A673 (cell line): ENCODE data around the gene EIF2B1.

Experiments used
- EZH2 ChIP-seq: fragments of 200-600 bp; sonication (generic); IDR thresholded peaks from 2 replicates; pipeline ENCODE4 v1.6.1; 2017; ENCODE audit warnings: borderline replicate concordance, low read depth, mild to moderate bottlenecking, mixed read lengths, antibody characterized with exemption, low read length; ENCODE audit not compliant: poor library complexity, severe bottlenecking
- TF ChIP-seq, protein P1 (sequence below): fragments of 300-800, 200-600 bp; sonication (generic); conservative IDR thresholded peaks from 2 replicates; pipeline ENCODE4 v1.5.1; 2017; ENCODE audit warnings: low read depth, mild to moderate bottlenecking, antibody characterized with exemption, low read length, moderate library complexity, mixed read lengths

DNA sequence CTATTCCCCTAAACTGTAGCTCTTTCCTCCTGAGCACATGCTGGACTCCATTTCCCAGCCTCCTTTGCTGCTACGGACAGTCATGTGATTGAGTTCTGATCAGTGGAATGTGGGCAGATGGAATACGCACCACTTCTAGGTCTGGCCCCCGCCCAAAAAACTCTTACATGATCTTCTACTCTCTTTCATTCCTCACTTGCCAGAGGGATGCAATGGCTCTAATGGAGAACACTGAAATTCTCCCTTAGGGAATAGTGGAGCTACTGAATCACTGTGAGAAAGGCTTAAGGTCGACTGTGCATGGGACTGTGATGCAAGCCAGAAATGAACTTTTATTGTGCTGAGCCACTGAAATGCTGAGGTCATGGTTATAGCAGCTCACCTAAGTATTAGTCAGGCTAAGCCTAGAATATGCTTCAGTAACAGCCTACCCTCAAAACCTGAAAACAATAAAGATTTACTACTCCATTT lies 62.1 kb downstream of the EIF2B1 start:
- TF ChIP-seq, protein P1, sequence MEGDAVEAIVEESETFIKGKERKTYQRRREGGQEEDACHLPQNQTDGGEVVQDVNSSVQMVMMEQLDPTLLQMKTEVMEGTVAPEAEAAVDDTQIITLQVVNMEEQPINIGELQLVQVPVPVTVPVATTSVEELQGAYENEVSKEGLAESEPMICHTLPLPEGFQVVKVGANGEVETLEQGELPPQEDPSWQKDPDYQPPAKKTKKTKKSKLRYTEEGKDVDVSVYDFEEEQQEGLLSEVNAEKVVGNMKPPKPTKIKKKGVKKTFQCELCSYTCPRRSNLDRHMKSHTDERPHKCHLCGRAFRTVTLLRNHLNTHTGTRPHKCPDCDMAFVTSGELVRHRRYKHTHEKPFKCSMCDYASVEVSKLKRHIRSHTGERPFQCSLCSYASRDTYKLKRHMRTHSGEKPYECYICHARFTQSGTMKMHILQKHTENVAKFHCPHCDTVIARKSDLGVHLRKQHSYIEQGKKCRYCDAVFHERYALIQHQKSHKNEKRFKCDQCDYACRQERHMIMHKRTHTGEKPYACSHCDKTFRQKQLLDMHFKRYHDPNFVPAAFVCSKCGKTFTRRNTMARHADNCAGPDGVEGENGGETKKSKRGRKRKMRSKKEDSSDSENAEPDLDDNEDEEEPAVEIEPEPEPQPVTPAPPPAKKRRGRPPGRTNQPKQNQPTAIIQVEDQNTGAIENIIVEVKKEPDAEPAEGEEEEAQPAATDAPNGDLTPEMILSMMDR = no peak
- no peak for TF ChIP-seq EZH2
